ENCODE data around the gene ROBO1. TPM values are rescaled to one million over a fixed set of nuclear protein-coding genes. Genes with fewer than 3 reads are reported as not detected.
"Not testable (repeated sequence)": the region's sequence is repeated elsewhere in the genome, so short reads cannot be mapped to it uniquely, and the experiment has no call there.

The ROBO1 gene
- total RNA-seq, 1 donor: 69.8 TPM

DNA sequence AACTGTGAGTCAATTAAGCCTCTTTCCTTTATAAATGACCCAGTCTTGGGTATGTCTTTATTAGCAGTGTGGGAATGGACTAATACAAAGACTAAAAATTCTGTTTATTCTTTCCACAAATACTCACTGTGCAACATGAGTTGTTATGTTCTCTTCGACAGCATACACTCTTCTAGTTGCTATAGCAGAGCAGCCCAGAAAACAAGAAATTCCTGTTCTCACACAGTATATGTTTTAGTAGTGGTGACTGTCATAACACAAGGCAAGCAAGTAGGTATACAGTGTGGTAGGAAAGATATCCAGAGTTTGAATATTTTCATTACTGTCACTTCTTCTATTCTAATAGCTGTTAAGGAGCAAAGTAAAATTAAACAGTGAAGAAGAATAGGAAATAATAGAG is 453.3 kb downstream of the ROBO1 start:
- Histone ChIP-seq H3K36me3 (ENCODE audit: insufficient read depth, low read length) (no peaks in the 10 kb centered on the region), H3K79me2 (ENCODE audit: insufficient read depth, low read length) (no peaks in the 10 kb centered on the region), H3K9me3 (ENCODE audit: low read depth, low read length) (no peaks in the 10 kb centered on the region), H4K20me1 (ENCODE audit: insufficient read depth, low read length) (no peaks in the 10 kb centered on the region), H2AFZ (ENCODE audit: low read length) (no peak overlapping the region), H3K4me3 (ENCODE audit: insufficient read depth, low read length) (no peak overlapping the region), H3K4me2 (ENCODE audit: insufficient read depth, low read length) (no peak overlapping the region), H3K4me1 (ENCODE audit: insufficient read depth, low read length) (no peaks in the 10 kb centered on the region), H3K27me3 (ENCODE audit: insufficient read depth, low read length) (no peaks in the 10 kb centered on the region), H3K27ac (ENCODE audit: low read depth, low read length) (no peak overlapping the region)
- TF ChIP-seq, protein P1, sequence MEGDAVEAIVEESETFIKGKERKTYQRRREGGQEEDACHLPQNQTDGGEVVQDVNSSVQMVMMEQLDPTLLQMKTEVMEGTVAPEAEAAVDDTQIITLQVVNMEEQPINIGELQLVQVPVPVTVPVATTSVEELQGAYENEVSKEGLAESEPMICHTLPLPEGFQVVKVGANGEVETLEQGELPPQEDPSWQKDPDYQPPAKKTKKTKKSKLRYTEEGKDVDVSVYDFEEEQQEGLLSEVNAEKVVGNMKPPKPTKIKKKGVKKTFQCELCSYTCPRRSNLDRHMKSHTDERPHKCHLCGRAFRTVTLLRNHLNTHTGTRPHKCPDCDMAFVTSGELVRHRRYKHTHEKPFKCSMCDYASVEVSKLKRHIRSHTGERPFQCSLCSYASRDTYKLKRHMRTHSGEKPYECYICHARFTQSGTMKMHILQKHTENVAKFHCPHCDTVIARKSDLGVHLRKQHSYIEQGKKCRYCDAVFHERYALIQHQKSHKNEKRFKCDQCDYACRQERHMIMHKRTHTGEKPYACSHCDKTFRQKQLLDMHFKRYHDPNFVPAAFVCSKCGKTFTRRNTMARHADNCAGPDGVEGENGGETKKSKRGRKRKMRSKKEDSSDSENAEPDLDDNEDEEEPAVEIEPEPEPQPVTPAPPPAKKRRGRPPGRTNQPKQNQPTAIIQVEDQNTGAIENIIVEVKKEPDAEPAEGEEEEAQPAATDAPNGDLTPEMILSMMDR (IDR thresholded peaks at IDR 0.05; ENCODE audit: extremely low read depth, low read depth, low read length): no peak
- DNase-seq (ENCODE audit: insufficient read length, low spot score, missing footprints): no peak

GRCh38 chr3:79310016-79310415 is 457.8 kb downstream of the ROBO1 start:
- no peak overlapping the region for H3K27ac ChIP-seq (ENCODE audit: low read depth, low read length)
- no peak overlapping the region for H2AFZ ChIP-seq (ENCODE audit: low read length)
- H3K4me1 ChIP-seq (ENCODE audit: insufficient read depth, low read length): no peaks in the 10 kb centered on the region
- no peaks in the 10 kb centered on the region for H3K36me3 ChIP-seq (ENCODE audit: insufficient read depth, low read length)
- H3K27me3 ChIP-seq (ENCODE audit: insufficient read depth, low read length): peaks cover 3% of the 10 kb centered on the region
- TF ChIP-seq, protein P1 (IDR thresholded peaks at IDR 0.05; ENCODE audit: extremely low read depth, low read depth, low read length): no peak
- H3K4me2 ChIP-seq (ENCODE audit: insufficient read depth, low read length): no peak overlapping the region
- H3K9me3 ChIP-seq (ENCODE audit: low read depth, low read length): no peaks in the 10 kb centered on the region
- no peaks in the 10 kb centered on the region for H4K20me1 ChIP-seq (ENCODE audit: insufficient read depth, low read length)
- H3K79me2 ChIP-seq (ENCODE audit: insufficient read depth, low read length): no peaks in the 10 kb centered on the region
- DNase-seq (ENCODE audit: insufficient read length, low spot score, missing footprints): no peak
- H3K4me3 ChIP-seq (ENCODE audit: insufficient read depth, low read length): no peak overlapping the region

DNA sequence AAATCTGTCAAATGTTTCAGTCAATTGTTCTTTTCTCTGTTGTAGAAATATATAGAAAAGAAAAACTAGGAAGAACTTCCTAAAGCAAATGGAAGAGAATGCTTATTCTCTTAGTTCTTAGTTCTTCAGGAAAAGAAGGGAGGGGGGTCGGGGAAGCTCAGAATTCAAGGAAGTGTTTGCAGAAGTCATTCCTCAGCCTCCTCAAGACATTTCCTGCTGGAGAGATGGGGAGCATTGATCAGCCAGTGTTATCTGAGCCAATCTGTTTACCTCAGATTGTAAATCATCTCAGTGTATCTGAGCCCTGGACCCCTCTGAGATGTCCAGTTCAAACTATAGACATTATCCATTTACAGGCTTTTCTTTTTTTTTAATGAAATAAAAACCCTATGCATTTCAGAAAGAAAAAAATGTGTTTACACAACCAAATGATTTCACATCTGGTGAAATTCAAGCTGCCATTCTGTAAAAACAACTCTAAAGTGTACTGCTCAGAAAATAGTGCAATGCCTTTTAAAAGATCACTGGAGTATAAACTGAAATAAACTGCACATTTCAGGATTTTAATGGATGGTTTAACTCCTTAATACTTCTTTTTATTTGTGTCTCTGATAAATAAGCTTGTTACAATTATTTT is 460.7 kb downstream of the ROBO1 start:
- Histone ChIP-seq H3K36me3 (ENCODE audit: insufficient read depth, low read length) (no peaks in the 10 kb centered on the region), H3K79me2 (ENCODE audit: insufficient read depth, low read length) (no peaks in the 10 kb centered on the region), H3K4me3 (ENCODE audit: insufficient read depth, low read length) (no peak overlapping the region), H3K4me2 (ENCODE audit: insufficient read depth, low read length) (no peak overlapping the region), H3K27me3 (ENCODE audit: insufficient read depth, low read length) (peaks cover 3% of the 10 kb centered on the region), H3K4me1 (ENCODE audit: insufficient read depth, low read length) (no peaks in the 10 kb centered on the region), H2AFZ (ENCODE audit: low read length) (no peak overlapping the region), H4K20me1 (ENCODE audit: insufficient read depth, low read length) (no peaks in the 10 kb centered on the region), H3K27ac (ENCODE audit: low read depth, low read length) (no peak overlapping the region), H3K9me3 (ENCODE audit: low read depth, low read length) (no peaks in the 10 kb centered on the region)
- no peak for DNase-seq (ENCODE audit: insufficient read length, low spot score, missing footprints)
- TF ChIP-seq, protein P1 (IDR thresholded peaks at IDR 0.05; ENCODE audit: extremely low read depth, low read depth, low read length): no peak

DNA sequence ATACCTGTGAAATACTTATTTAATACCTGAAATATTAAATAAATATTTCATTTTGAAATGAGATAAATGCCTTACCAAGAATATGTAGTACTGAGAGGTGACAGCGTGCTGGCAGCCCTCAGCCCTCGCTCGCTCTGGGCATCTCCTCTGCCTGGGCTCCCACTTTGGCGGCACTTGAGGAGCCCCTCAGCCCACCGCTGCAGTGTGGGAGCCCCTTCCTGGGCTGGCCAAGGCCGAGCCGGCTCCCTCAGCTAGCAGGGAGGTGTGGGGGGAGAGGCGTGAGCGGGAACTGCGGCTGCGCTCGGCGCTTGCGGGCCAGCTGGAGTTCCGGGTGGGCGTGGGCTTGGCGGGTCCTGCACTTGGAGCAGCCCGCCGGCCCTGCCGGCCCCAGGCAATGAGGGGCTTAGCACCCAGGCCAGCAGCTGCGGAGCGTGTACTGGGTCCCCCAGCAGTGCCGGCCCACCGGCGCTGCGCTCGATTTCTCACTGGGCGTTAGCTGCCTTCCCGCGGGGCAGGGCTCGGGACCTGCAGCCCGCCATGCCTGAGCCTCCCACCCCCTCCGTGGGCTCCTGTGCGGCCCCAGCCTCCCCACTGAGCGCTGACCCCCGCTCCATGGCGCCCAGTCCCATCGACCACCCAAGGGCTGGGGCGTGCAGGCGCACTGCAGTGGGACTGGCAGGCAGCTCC is 467.7 kb downstream of the ROBO1 start:
- not testable (repeated sequence) for H2AFZ ChIP-seq (ENCODE audit: low read length); H4K20me1 ChIP-seq (ENCODE audit: insufficient read depth, low read length); H3K79me2 ChIP-seq (ENCODE audit: insufficient read depth, low read length); H3K36me3 ChIP-seq (ENCODE audit: insufficient read depth, low read length); H3K27ac ChIP-seq (ENCODE audit: low read depth, low read length); H3K9me3 ChIP-seq (ENCODE audit: low read depth, low read length); H3K27me3 ChIP-seq (ENCODE audit: insufficient read depth, low read length); DNase-seq (ENCODE audit: insufficient read length, low spot score, missing footprints); H3K4me2 ChIP-seq (ENCODE audit: insufficient read depth, low read length); H3K4me3 ChIP-seq (ENCODE audit: insufficient read depth, low read length); H3K4me1 ChIP-seq (ENCODE audit: insufficient read depth, low read length)
